Small intestine (tissue), 7 donors: ENCODE measurements around the gene SOCS2. TPM values are rescaled to one million over a fixed set of nuclear protein-coding genes. Genes with fewer than 3 reads are reported as not detected.
A peak's percentile ranks its signal among the peaks of the same experiment; 100 is the strongest.
"Not testable (repeated sequence)": the region's sequence is repeated elsewhere in the genome, so short reads cannot be mapped to it uniquely, and the experiment has no call there.

ENCODE experiments used
- DNase-seq, 2 donors: peaks; one replicate each; pipeline versions ENCODE4 v3.0.0 to v3.0.0-alpha.2; 2013
- FAIRE-seq: peaks from 2 replicates; lab custom pipeline; 2012; peaks lifted over from hg19 to GRCh38; lab: Jason Lieb, UNC
- H3K27ac ChIP-seq, 3 donors: one replicate each; pipeline ENCODE4 v1.5.1; 2013; ENCODE audit warnings: low read length in 2 of 3, mild to moderate bottlenecking in 2 of 3, control low read depth in 1 of 3, inconsistent platforms in 1 of 3, low read depth in 1 of 3, moderate library complexity in 1 of 3
- H3K27me3 ChIP-seq, 3 donors: one replicate each; pipeline ENCODE4 v1.6.1; 2013; ENCODE audit warnings: low read length in 3 of 3, inconsistent platforms in 1 of 3; ENCODE audit not compliant: control insufficient read depth in 3 of 3, insufficient read depth in 3 of 3
- H3K36me3 ChIP-seq, 3 donors: one replicate each; pipeline ENCODE4 v1.6.1; 2013; ENCODE audit warnings: low read length in 3 of 3, inconsistent platforms in 1 of 3, low read depth in 1 of 3, mild to moderate bottlenecking in 1 of 3, moderate library complexity in 1 of 3; ENCODE audit not compliant: control insufficient read depth in 3 of 3, insufficient read depth in 2 of 3
- H3K4me1 ChIP-seq, 3 donors: one replicate each; pipeline ENCODE4 v1.6.1; 2013; ENCODE audit warnings: low read length in 2 of 3, inconsistent platforms in 1 of 3, low read depth in 1 of 3, mild to moderate bottlenecking in 1 of 3, moderate library complexity in 1 of 3; ENCODE audit not compliant: control insufficient read depth in 3 of 3, insufficient read depth in 2 of 3
- H3K4me3 ChIP-seq, 3 donors: one replicate each; pipeline ENCODE4 v1.5.1; 2013; ENCODE audit warnings: low read length in 3 of 3, control low read depth in 1 of 3, inconsistent platforms in 1 of 3, low read depth in 1 of 3, mild to moderate bottlenecking in 1 of 3, moderate library complexity in 1 of 3
- H3K9me3 ChIP-seq, 2 donors: one replicate each; pipeline ENCODE4 v1.6.1; 2013; ENCODE audit warnings: low read depth in 1 of 2, low read length in 1 of 2; ENCODE audit not compliant: control insufficient read depth in 2 of 2, insufficient read depth in 1 of 2
- WGBS, 3 donors: extraction: QIAGEN DNeasy Blood & Tissue Kit; methylation state at CpG; one replicate each; pipeline ENCODE4 v1.1.7; 2013; 5-methylcytosine and 5-hydroxymethylcytosine counted together
- polyA plus RNA-seq, 4 donors: library from polyadenylated mRNA; stranded (reverse) in 3 of 4; unstranded in 1 of 4; fragments of 200-250 nt in 3 of 4; fragments of 120-200 nt in 1 of 4; gene quantifications; one replicate each; pipeline versions ENCODE4 v1.2.1 to v1.2.3, GENCODE V29; 2013
- donor health status: healthy with polysubstance abuse.
- donor health status: control.
- donor health status: control.
- donor health status: Bipolar disorder and iron deficiency.
- donor health status: healthy.

The SOCS2 gene
- polyA plus RNA-seq, 4 donors, result 10.8 to 31.8 (median 13.2) TPM

DNA sequence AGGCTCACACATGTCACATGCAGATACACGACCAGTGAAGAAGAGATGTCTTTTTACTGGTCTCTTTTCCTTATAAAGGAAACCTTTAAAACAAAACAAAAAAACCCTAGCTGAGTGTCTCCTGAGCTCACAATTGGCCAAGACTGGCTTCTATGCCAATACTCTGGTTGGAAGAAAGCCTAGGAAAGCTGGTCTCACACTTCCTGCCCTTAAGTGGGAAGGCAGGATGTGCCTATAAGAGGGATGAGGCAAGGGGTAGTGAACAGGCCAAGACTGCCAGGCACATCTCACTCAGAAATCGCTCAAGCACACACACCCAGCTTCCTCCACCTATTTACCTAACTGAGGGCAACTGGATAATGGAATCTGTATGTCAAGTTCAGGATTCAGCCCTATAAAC is 50.0 kb downstream of the SOCS2 start:
- no peak for FAIRE-seq

GRCh38 chr12:93624595-93625294 is 52.3 kb downstream of the SOCS2 start:
- no peaks in the 10 kb centered on the region for H3K36me3 ChIP-seq
- H3K4me1 ChIP-seq, result no peaks in the 10 kb centered on the region
- no peaks in the 10 kb centered on the region for H3K9me3 ChIP-seq
- no peak for FAIRE-seq
- H3K4me3 ChIP-seq, result no peak overlapping the region
- DNase-seq, result no peak
- peaks cover 0 to 2% (median 0%) of the 10 kb centered on the region in 3 donors for H3K27me3 ChIP-seq
- H3K27ac ChIP-seq, result peak overlapping the region in 1 of 3 donors; percentile 49
- WGBS, 3 donors, result 44 to 61% (median 61%) methylated on average over 2 of the region's 2 CpGs

More for the DNA sequence above, 50.0 kb downstream of the SOCS2 start:
- peaks cover 0 to 2% of the 10 kb centered on the region in 2 donors for H3K9me3 ChIP-seq
- H3K27ac ChIP-seq, result no peak overlapping the region
- H3K4me1 ChIP-seq, result no peaks in the 10 kb centered on the region
- 63 to 80% (median 77%) methylated on average over 2 of the region's 2 CpGs for WGBS, 3 donors
- no peak for DNase-seq
- H3K36me3 ChIP-seq, result no peaks in the 10 kb centered on the region
- no peak overlapping the region for H3K4me3 ChIP-seq
- peaks cover 0 to 2% (median 0%) of the 10 kb centered on the region in 3 donors for H3K27me3 ChIP-seq

DNA sequence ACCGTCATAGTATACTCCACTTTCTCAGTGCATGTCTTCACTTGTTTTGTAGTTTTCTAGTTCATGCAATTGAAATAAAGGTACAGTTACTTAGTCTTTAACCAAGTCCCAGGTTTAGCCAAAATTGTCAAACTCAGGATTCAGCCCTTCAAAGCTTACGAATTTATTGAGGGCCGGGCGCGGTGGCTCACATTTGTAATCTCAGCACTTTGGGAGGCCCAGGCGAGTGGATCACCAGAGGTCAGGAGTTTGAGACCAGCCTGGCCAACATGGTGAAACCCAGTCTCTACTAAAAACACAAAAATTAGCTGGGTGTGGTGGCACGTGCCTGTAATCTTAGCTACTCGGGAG is 52.8 kb downstream of the SOCS2 start:
- not testable (repeated sequence) for H3K4me3 ChIP-seq, DNase-seq, H3K9me3 ChIP-seq, FAIRE-seq, H3K27me3 ChIP-seq, H3K4me1 ChIP-seq, H3K36me3 ChIP-seq
- WGBS, 3 donors, result 86 to 87% (median 86%) methylated on average over 8 of the region's 8 CpGs
- H3K27ac ChIP-seq, result peak overlapping the region in 1 of 3 donors; percentile 22

GRCh38 chr12:93626160-93626559 is 53.7 kb downstream of the SOCS2 start:
- Histone ChIP-seq H3K4me1 (no peaks in the 10 kb centered on the region), H3K4me3 (no peak overlapping the region), H3K36me3 (no peaks in the 10 kb centered on the region), H3K27ac (no peak overlapping the region), H3K27me3 (peaks cover 0 to 2% (median 0%) of the 10 kb centered on the region in 3 donors), H3K9me3 (no peaks in the 10 kb centered on the region)
- FAIRE-seq (no peak), DNase-seq (no peak)
- WGBS, 3 donors, result 78 to 85% (median 85%) methylated on average over 4 of the region's 4 CpGs

Other genes starting within 250 kb of the SOCS2 start
- 10 to 100 TPM; 15.9 to 80.8 (median 22.4) TPM for gene NUDT4, start 194.8 kb upstream of the SOCS2 start, polyA plus RNA-seq
- 10 to 100 TPM; 47.0 to 87.8 (median 59.9) TPM for gene UBE2N, start 130.7 kb upstream of the SOCS2 start, polyA plus RNA-seq
- 10 to 100 TPM; 41.3 to 64.7 (median 47.9) TPM for gene MRPL42, start 105.2 kb upstream of the SOCS2 start, polyA plus RNA-seq
- 10 to 100 TPM; 19.0 to 49.4 (median 27.1) TPM for gene CRADD, start 104.7 kb downstream of the SOCS2 start, polyA plus RNA-seq